Neural progenitor cell (in vitro differentiated cells): ENCODE data around the gene TATDN2.

ENCODE experiments used
- CTCF ChIP-seq: fragments of 200-600 bp; sonication (generic); IDR thresholded peaks from 2 replicates; pipeline ENCODE4 v1.5.1; 2017; ENCODE audit warnings: antibody characterized with exemption, mild to moderate bottlenecking
- EZH2 ChIP-seq: fragments of 200-600 bp; sonication (generic); IDR thresholded peaks from 2 replicates; pipeline ENCODE4 v1.6.1; 2017; ENCODE audit warnings: antibody characterized with exemption, mild to moderate bottlenecking, moderate library complexity
- EZH2phosphoT487 ChIP-seq: fragments of 200-600 bp; sonication (generic); IDR thresholded peaks from 2 replicates; pipeline ENCODE4 v1.6.1; 2017; ENCODE audit warnings: antibody characterized with exemption

GRCh38 chr3:10306156-10306555 lies 57.9 kb downstream of the TATDN2 start:
- no peak for TF ChIP-seq CTCF
- TF ChIP-seq EZH2: no peak
- no peak for TF ChIP-seq EZH2phosphoT487
